HEK293 (cell line): ENCODE results near the gene SDF2L1.

Experiments
- CTCF ChIA-PET: fragments of 350-600 bp; formaldehyde crosslinking; extraction: SDS; loops from one replicate; lab custom pipeline; 2021; ENCODE audit warnings: antibody characterized with exemption; lab: Yijun Ruan, JAX
- POLR2A ChIA-PET: fragments of 300-600 bp; formaldehyde crosslinking; extraction: SDS; loops from one replicate; lab custom pipeline; 2020; ENCODE audit warnings: antibody characterized with exemption, inconsistent platforms; lab: Yijun Ruan, JAX
- H3K27ac ChIP-seq: fragments of 200-500 bp; sonication (Bioruptor generic); 2 replicates; pipeline ENCODE4 v1.5.1; 2014; ENCODE audit warnings: low read depth, low read length, control low read depth, inconsistent platforms; ENCODE audit errors: extremely low read depth
- H3K36me3 ChIP-seq, 2 experiments: fragments of 200-500 bp in 1 of 2; sonication (Bioruptor generic) in 1 of 2; 1 replicate in 1 of 2; 2 replicates in 1 of 2; pipeline ENCODE4 v1.5.1; 2014 to 2017; ENCODE audit warnings: inconsistent platforms in 2 of 2, low read length in 2 of 2; ENCODE audit not compliant: control insufficient read depth in 2 of 2, insufficient read depth in 1 of 2
- H3K4me1 ChIP-seq: fragments of 200-500 bp; sonication (Bioruptor generic); 2 replicates; pipeline ENCODE4 v1.5.1; 2014; ENCODE audit warnings: mild to moderate bottlenecking, low read length, inconsistent platforms; ENCODE audit not compliant: control insufficient read depth, insufficient read depth
- H3K4me3 ChIP-seq: 2 replicates; pipeline ENCODE4 v1.5.1; 2011; ENCODE audit warnings: low read depth, mild to moderate bottlenecking, control low read depth, low read length, moderate library complexity
- H3K9me3 ChIP-seq: fragments of 200-500 bp; sonication (Bioruptor generic); 2 replicates; pipeline ENCODE4 v1.5.1; 2014; ENCODE audit warnings: low read depth, low read length, inconsistent platforms; ENCODE audit not compliant: control insufficient read depth, insufficient read depth
- EGR2 ChIP-seq: fragments of 450-650 bp; formaldehyde crosslinking; IDR thresholded peaks from 2 replicates; pipeline ENCODE4 v1.5.1; 2016; ENCODE audit warnings: low read depth, missing biosample characterization, missing genetic modification characterization
- GLI2 ChIP-seq: fragments of 450-650 bp; formaldehyde crosslinking; IDR thresholded peaks from 2 replicates; pipeline ENCODE4; 2017; ENCODE audit warnings: missing biosample characterization, missing genetic modification characterization, low read depth, borderline replicate concordance
- GLIS1 ChIP-seq: fragments of 450-650 bp; formaldehyde crosslinking; IDR thresholded peaks from 2 replicates; pipeline ENCODE4 v1.5.1; 2016; ENCODE audit warnings: missing biosample characterization, missing genetic modification characterization
- IKZF3 ChIP-seq: fragments of 450-650 bp; IDR thresholded peaks from 2 replicates; pipeline ENCODE4 v1.5.0; 2018; ENCODE audit warnings: missing biosample characterization, mild to moderate bottlenecking, missing genetic modification characterization, moderate library complexity
- KLF10 ChIP-seq: fragments of 450-650 bp; IDR thresholded peaks from 2 replicates; pipeline ENCODE4 v1.5.1; 2018; ENCODE audit warnings: missing biosample characterization, mild to moderate bottlenecking, missing genetic modification characterization
- PRDM1 ChIP-seq: fragments of 450-650 bp; formaldehyde crosslinking; IDR thresholded peaks from 2 replicates; pipeline ENCODE4; 2016; ENCODE audit warnings: missing biosample characterization, missing genetic modification characterization
- PRDM10 ChIP-seq: fragments of 450-650 bp; formaldehyde crosslinking; IDR thresholded peaks from 2 replicates; pipeline ENCODE4 v1.5.1; 2016; ENCODE audit warnings: missing biosample characterization, missing genetic modification characterization
- PRDM6 ChIP-seq: fragments of 450-650 bp; formaldehyde crosslinking; IDR thresholded peaks from 2 replicates; pipeline ENCODE4 v1.5.1; 2017; ENCODE audit warnings: missing biosample characterization, missing genetic modification characterization
- TSHZ1 ChIP-seq: fragments of 450-650 bp; formaldehyde crosslinking; IDR thresholded peaks from 2 replicates; pipeline ENCODE4 v1.5.1; 2016; ENCODE audit warnings: missing biosample characterization, missing genetic modification characterization, borderline replicate concordance
- ZEB2 ChIP-seq: fragments of 450-650 bp; formaldehyde crosslinking; IDR thresholded peaks from 2 replicates; pipeline ENCODE4 v1.5.1; 2016; ENCODE audit warnings: missing biosample characterization, missing genetic modification characterization
- ZFHX2 ChIP-seq: fragments of 450-650 bp; formaldehyde crosslinking; conservative IDR thresholded peaks from 2 replicates; pipeline ENCODE4 v1.5.1; 2016; ENCODE audit warnings: missing biosample characterization, missing genetic modification characterization
- ZNF121 ChIP-seq: fragments of 450-650 bp; formaldehyde crosslinking; IDR thresholded peaks from 2 replicates; pipeline ENCODE4 v1.5.1; 2016; ENCODE audit warnings: missing biosample characterization, missing genetic modification characterization
- ZNF184 ChIP-seq: fragments of 450-650 bp; IDR thresholded peaks from 2 replicates; pipeline ENCODE4 v1.5.1; 2018; ENCODE audit warnings: missing biosample characterization, mild to moderate bottlenecking, missing genetic modification characterization
- ZNF23 ChIP-seq: fragments of 450-650 bp; formaldehyde crosslinking; IDR thresholded peaks from 2 replicates; pipeline ENCODE4 v1.5.1; 2016; ENCODE audit warnings: missing biosample characterization, missing genetic modification characterization, borderline replicate concordance
- ZNF366 ChIP-seq: fragments of 450-650 bp; formaldehyde crosslinking; conservative IDR thresholded peaks from 2 replicates; pipeline ENCODE4 v1.5.1; 2016; ENCODE audit warnings: missing biosample characterization, missing genetic modification characterization
- ZNF449 ChIP-seq: fragments of 450-650 bp; formaldehyde crosslinking; IDR thresholded peaks from 2 replicates; pipeline ENCODE4 v1.5.1; 2017; ENCODE audit warnings: missing biosample characterization, mild to moderate bottlenecking, missing genetic modification characterization, moderate library complexity
- ZNF549 ChIP-seq: fragments of 450-650 bp; IDR thresholded peaks from 2 replicates; pipeline ENCODE4 v1.5.1; 2018; ENCODE audit warnings: missing biosample characterization, missing genetic modification characterization, mild to moderate bottlenecking, inconsistent platforms, moderate library complexity
- ZNF555 ChIP-seq: fragments of 450-650 bp; formaldehyde crosslinking; conservative IDR thresholded peaks from 2 replicates; pipeline ENCODE4 v1.5.1; 2017; ENCODE audit warnings: missing biosample characterization, mild to moderate bottlenecking, missing genetic modification characterization, inconsistent platforms
- ZNF560 ChIP-seq: fragments of 450-650 bp; formaldehyde crosslinking; IDR thresholded peaks from 2 replicates; pipeline ENCODE4 v1.5.1; 2017; ENCODE audit warnings: missing biosample characterization, missing genetic modification characterization, borderline replicate concordance
- ZNF600 ChIP-seq: fragments of 450-650 bp; formaldehyde crosslinking; IDR thresholded peaks from 2 replicates; pipeline ENCODE4 v1.5.1; 2016; ENCODE audit warnings: missing biosample characterization, missing genetic modification characterization
- ZNF747 ChIP-seq: fragments of 450-650 bp; formaldehyde crosslinking; IDR thresholded peaks from 2 replicates; pipeline ENCODE4 v1.5.1; 2016; ENCODE audit warnings: missing biosample characterization, missing genetic modification characterization

Gene SDF2L1

GRCh38 chr22:21626073-21626734, 15.9 kb upstream of the SDF2L1 start:
- Histone ChIP-seq H3K36me3 (peaks cover 0 to 60% of the 10 kb centered on the region in 2 experiments; a peak in 1 of 3 replicates), H3K4me3 (no peak overlapping the region), H3K27ac (no peak overlapping the region), H3K4me1 (no peaks in the 10 kb centered on the region), H3K9me3 (no peaks in the 10 kb centered on the region)
- TF ChIP-seq ZNF121 (tag by site-specific recombination), result peak; percentile 64; the same call in 1 of the 2 replicates
- no peak for TF ChIP-seq TSHZ1 (tag by site-specific recombination)
- TF ChIP-seq GLIS1 (tag by site-specific recombination), result peak; percentile 39; the same call in 1 of the 2 replicates
- TF ChIP-seq ZNF366 (tag by site-specific recombination), result peak; percentile 43; the same call in 1 of the 2 replicates
- no peak for TF ChIP-seq ZEB2 (tag by site-specific recombination)
- ChIA-PET POLR2A (interaction anchor here (0.6 to 2.5 kb wide), 5 partner anchors 9 to 70 kb away, joined by 3 to 10 read pairs (median 4); partner anchors contain the start of gene SDF2L1), CTCF (interaction anchor here (0.6 to 5.7 kb wide), 4 partner anchors 10 to 21 kb away, joined by 3 to 56 read pairs (median 19); partner anchors contain the start of gene SDF2L1)

GRCh38 chr22:21626735-21627469, 15.2 kb upstream of the SDF2L1 start:
- ChIA-PET POLR2A (interaction anchor here (1.0 to 2.5 kb wide), 4 partner anchors 10 to 25 kb away, joined by 4 to 10 read pairs (median 6); partner anchors contain the start of gene SDF2L1), CTCF (interaction anchor here (0.6 to 5.7 kb wide), 5 partner anchors 10 to 29 kb away, joined by 3 to 56 read pairs (median 26); partner anchors contain the start of gene SDF2L1)
- Histone ChIP-seq H3K9me3 (no peaks in the 10 kb centered on the region), H3K4me1 (no peaks in the 10 kb centered on the region), H3K36me3 (peaks cover 0 to 56% of the 10 kb centered on the region in 2 experiments; a peak in 1 of 3 replicates), H3K27ac (no peak overlapping the region), H3K4me3 (no peak overlapping the region)
- TF ChIP-seq PRDM6 (tag by site-specific recombination) (no peak), ZNF23 (tag by site-specific recombination) (no peak), PRDM10 (peak; percentile 53; the same call in 1 of the 2 replicates), ZNF560 (tag by site-specific recombination) (no peak), ZNF555 (tag by site-specific recombination) (no peak), ZNF184 (tag by site-specific recombination) (no peak), KLF10 (tag by site-specific recombination) (no peak), PRDM1 (tag by site-specific recombination) (peak; percentile 78), IKZF3 (tag by site-specific recombination) (0 out of 2 replicates have a peak, but pooled peaks have one; percentile 49), ZNF449 (tag by site-specific recombination) (no peak), ZNF549 (tag by site-specific recombination) (no peak), EGR2 (tag by site-specific recombination) (peak; percentile 36; the same call in 1 of the 2 replicates), GLI2 (tag by site-specific recombination) (no peak), ZNF747 (tag by site-specific recombination) (no peak), ZNF600 (tag by site-specific recombination) (peak; percentile 42; the same call in 1 of the 2 replicates), ZFHX2 (tag by site-specific recombination) (0 out of 2 replicates have a peak, but pooled peaks have one; percentile 51)
